SJCRH30 (cell line): Measurements from ENCODE around the gene FAM162A. TPM values are rescaled to one million over a fixed set of nuclear protein-coding genes. Genes with fewer than 3 reads are reported as not detected.
A peak's percentile ranks its signal among the peaks of the same experiment; 100 is the strongest.
"Not testable (repeated sequence)": the region's sequence is repeated elsewhere in the genome, so short reads cannot be mapped to it uniquely, and the experiment has no call there.

ENCODE experiments used
- DNase-seq, 2 experiments: peaks; one replicate each; pipeline ENCODE4 v3.0.0-alpha.2; 2015 to 2020
- H3K27ac ChIP-seq: fragments of 250-450 bp; sonication (Bioruptor Pico); 2 replicates; pipeline ENCODE4 v1.5.1; 2020; ENCODE audit warnings: mild to moderate bottlenecking, moderate library complexity
- H3K27me3 ChIP-seq: fragments of 250-450 bp; sonication (Bioruptor Pico); 2 replicates; pipeline ENCODE4 v1.5.1; 2020; ENCODE audit warnings: mild to moderate bottlenecking, moderate library complexity
- H3K36me3 ChIP-seq: fragments of 250-450 bp; sonication (Bioruptor Pico); 2 replicates; pipeline ENCODE4 v1.5.1; 2020; ENCODE audit warnings: mild to moderate bottlenecking, moderate library complexity
- H3K4me1 ChIP-seq: fragments of 250-450 bp; sonication (Bioruptor Pico); 2 replicates; pipeline ENCODE4 v1.5.1; 2020; ENCODE audit warnings: mild to moderate bottlenecking, moderate library complexity
- H3K4me3 ChIP-seq: fragments of 250-450 bp; sonication (Bioruptor Pico); 2 replicates; pipeline ENCODE4 v1.5.1; 2020; ENCODE audit warnings: mild to moderate bottlenecking, moderate library complexity
- H3K9me3 ChIP-seq: fragments of 250-450 bp; sonication (Bioruptor Pico); replicated peaks from 2 replicates; pipeline ENCODE4 v1.5.1; 2020; ENCODE audit warnings: mild to moderate bottlenecking, moderate library complexity
- total RNA-seq: library from RNA; depleted of rRNA; stranded (reverse); fragments of >200 nt; shearing (Covaris generic); gene quantifications from 2 replicates; pipeline ENCODE4 v1.2.3, GENCODE V29; 2014

The FAM162A gene
- total RNA-seq, 1 experiment from 2014 or later = 80.6 TPM

- Histone ChIP-seq H3K27ac (no peak overlapping the region), H3K4me3 (no peak overlapping the region), H3K36me3 (peaks cover 56% of the 10 kb centered on the region), H3K27me3 (no peaks in the 10 kb centered on the region), H3K9me3 (no peaks in the 10 kb centered on the region), H3K4me1 (no peaks in the 10 kb centered on the region)
- no peak for DNase-seq
These were observed 18.9 kb upstream of the FAM162A start for GRCh38 chr3:122365073-122365472.

GRCh38 chr3:122365582-122366378, 18.2 kb upstream of the FAM162A start:
- H3K27me3 ChIP-seq, H3K4me1 ChIP-seq, DNase-seq, H3K4me3 ChIP-seq, H3K27ac ChIP-seq, H3K9me3 ChIP-seq: not testable (repeated sequence)
- peaks cover 54% of the 10 kb centered on the region for H3K36me3 ChIP-seq

- no peak overlapping the region for H3K27ac ChIP-seq
- H3K9me3 ChIP-seq = no peaks in the 10 kb centered on the region
- peaks cover 57% of the 10 kb centered on the region for H3K36me3 ChIP-seq
- no peak for DNase-seq
- no peaks in the 10 kb centered on the region for H3K27me3 ChIP-seq
- no peak overlapping the region for H3K4me3 ChIP-seq
- no peaks in the 10 kb centered on the region for H3K4me1 ChIP-seq
These were observed 17.6 kb upstream of the FAM162A start for GRCh38 chr3:122366379-122366749.

GRCh38 chr3:122374034-122374433, 9.9 kb upstream of the FAM162A start:
- Histone ChIP-seq H3K27ac (no peak overlapping the region), H3K4me3 (no peak overlapping the region), H3K27me3 (no peaks in the 10 kb centered on the region), H3K36me3 (peaks cover 19% of the 10 kb centered on the region), H3K4me1 (no peaks in the 10 kb centered on the region), H3K9me3 (no peaks in the 10 kb centered on the region)
- DNase-seq = no peak

- Histone ChIP-seq H3K27me3 (no peaks in the 10 kb centered on the region), H3K9me3 (no peaks in the 10 kb centered on the region), H3K36me3 (peaks cover 6% of the 10 kb centered on the region; the same call in 1 of the 2 replicates), H3K4me3 (no peak overlapping the region), H3K4me1 (0 out of 2 replicates have a peak, but pooled peaks cover 2% of the 10 kb centered on the region), H3K27ac (no peak overlapping the region)
- DNase-seq = no peak
These were observed 6.0 kb upstream of the FAM162A start for GRCh38 chr3:122377975-122378374.

GRCh38 chr3:122382888-122383666, 905 bp upstream of the FAM162A start, which contains the start of gene MIX23:
Gene MIX23 (minus strand): TSS chr3:122383231. CDS start chr3:122383224, 7 bp downstream.
- no peaks in the 10 kb centered on the region for H3K9me3 ChIP-seq
- DNase-seq = peak; percentile 90 to 93
- H3K27me3 ChIP-seq = no peaks in the 10 kb centered on the region
- peaks cover 6% of the 10 kb centered on the region; the same call in 1 of the 2 replicates for H3K4me1 ChIP-seq
- peak within 1 kb of the TSS; percentile 71 for H3K4me3 ChIP-seq
- H3K36me3 ChIP-seq = 0 out of 2 replicates have a peak, but pooled peaks cover 4% of the 10 kb centered on the region
- H3K27ac ChIP-seq = peak within 1 kb of the TSS; percentile 64

GRCh38 chr3:122387709-122388108, 3.7 kb downstream of the FAM162A start:
- no peak overlapping the region for H3K27ac ChIP-seq
- H3K4me1 ChIP-seq = peaks cover 4% of the 10 kb centered on the region; the same call in 1 of the 2 replicates
- H3K4me3 ChIP-seq = no peak overlapping the region
- H3K9me3 ChIP-seq = no peaks in the 10 kb centered on the region
- no peaks in the 10 kb centered on the region for H3K27me3 ChIP-seq
- H3K36me3 ChIP-seq = peaks cover 2% of the 10 kb centered on the region; the same call in 1 of the 2 replicates
- no peak for DNase-seq

GRCh38 chr3:122389197-122389596, 5.2 kb downstream of the FAM162A start:
- no peaks in the 10 kb centered on the region for H3K9me3 ChIP-seq
- H3K27me3 ChIP-seq = no peaks in the 10 kb centered on the region
- DNase-seq = no peak
- peaks cover 2% of the 10 kb centered on the region; the same call in 1 of the 2 replicates for H3K36me3 ChIP-seq
- H3K4me3 ChIP-seq = no peak overlapping the region
- H3K4me1 ChIP-seq = peaks cover 4% of the 10 kb centered on the region
- H3K27ac ChIP-seq = no peak overlapping the region

GRCh38 chr3:122389892-122390291, 5.9 kb downstream of the FAM162A start:
- H3K27me3 ChIP-seq = no peaks in the 10 kb centered on the region
- H3K36me3 ChIP-seq = peaks cover 2% of the 10 kb centered on the region; the same call in 1 of the 2 replicates
- no peak overlapping the region for H3K27ac ChIP-seq
- no peak overlapping the region for H3K4me3 ChIP-seq
- no peak for DNase-seq
- H3K4me1 ChIP-seq = no peaks in the 10 kb centered on the region; the same call in 1 of the 2 replicates
- H3K9me3 ChIP-seq = no peaks in the 10 kb centered on the region

GRCh38 chr3:122390665-122391064, 6.7 kb downstream of the FAM162A start:
- no peaks in the 10 kb centered on the region for H3K9me3 ChIP-seq
- H3K27me3 ChIP-seq = no peaks in the 10 kb centered on the region
- no peak overlapping the region for H3K27ac ChIP-seq
- DNase-seq = no peak
- H3K4me3 ChIP-seq = no peak overlapping the region
- H3K36me3 ChIP-seq = peaks cover 2% of the 10 kb centered on the region; the same call in 1 of the 2 replicates
- no peaks in the 10 kb centered on the region; the same call in 1 of the 2 replicates for H3K4me1 ChIP-seq

- Histone ChIP-seq H3K4me1 (no peaks in the 10 kb centered on the region; the same call in 1 of the 2 replicates), H3K9me3 (no peaks in the 10 kb centered on the region), H3K27me3 (no peaks in the 10 kb centered on the region), H3K4me3 (no peak overlapping the region), H3K27ac (no peak overlapping the region), H3K36me3 (peaks cover 2% of the 10 kb centered on the region; the same call in 1 of the 2 replicates)
- DNase-seq = no peak
These were observed 7.9 kb downstream of the FAM162A start for GRCh38 chr3:122391681-122392446.

GRCh38 chr3:122392868-122393844, 9.2 kb downstream of the FAM162A start:
- H3K27me3 ChIP-seq = no peaks in the 10 kb centered on the region
- no peak overlapping the region for H3K27ac ChIP-seq
- DNase-seq = peak; percentile 12 to 61
- no peaks in the 10 kb centered on the region; the same call in 1 of the 2 replicates for H3K36me3 ChIP-seq
- no peak overlapping the region for H3K4me3 ChIP-seq
- no peaks in the 10 kb centered on the region for H3K9me3 ChIP-seq
- no peaks in the 10 kb centered on the region; the same call in 1 of the 2 replicates for H3K4me1 ChIP-seq

- Histone ChIP-seq H3K27me3 (no peaks in the 10 kb centered on the region), H3K9me3 (no peaks in the 10 kb centered on the region), H3K36me3 (no peaks in the 10 kb centered on the region; the same call in 1 of the 2 replicates), H3K27ac (no peak overlapping the region), H3K4me1 (no peaks in the 10 kb centered on the region; the same call in 1 of the 2 replicates), H3K4me3 (no peak overlapping the region)
- no peak for DNase-seq
These were observed 10.2 kb downstream of the FAM162A start for GRCh38 chr3:122394173-122394572.
